Measurements from ENCODE around the gene FKBP7. TPM values are rescaled to one million over a fixed set of nuclear protein-coding genes. Genes with fewer than 3 reads are reported as not detected.
"Not testable (repeated sequence)": the region's sequence is repeated elsewhere in the genome, so short reads cannot be mapped to it uniquely, and the experiment has no call there.

FKBP7 gene
- total RNA-seq, result 10 to 100 TPM; 20.1 to 21.8 TPM

- Histone ChIP-seq H3K4me3 (peak within 1 kb of the TSS; percentile 83), H3K9me3 (no peaks in the 10 kb centered on the region), H3K36me3 (no peaks in the 10 kb centered on the region), H3K27ac (peak within 1 kb of the TSS; percentile 93 to 98), H3K27me3 (replicated peaks; ENCODE audit: insufficient read depth) (no peaks in the 10 kb centered on the region), H3K4me1 (ENCODE audit: control insufficient read depth in 1 of 2, low read depth in 2 of 2) (peaks cover 40 to 52% of the 10 kb centered on the region in 2 donors)
- peak; percentile 38 for TF ChIP-seq CTCF (IDR thresholded peaks at IDR 0.05)
- DNase-seq (ENCODE audit: low spot score) (peak; percentile 41), ATAC-seq (ENCODE audit: insufficient number of reproducible peaks, low FRiP score, low read depth) (peak; percentile 60)
These were observed at the start of gene FKBP7 for GRCh38 chr2:178478439-178479274. Gene FKBP7 (minus strand): TSS chr2:178478600. CDS start chr2:178478499, 101 bp downstream.

GRCh38 chr2:178527592-178527991, 49.2 kb upstream of the FKBP7 start:
- ATAC-seq (ENCODE audit: insufficient number of reproducible peaks, low FRiP score, low read depth), result no peak
- Histone ChIP-seq H3K27me3 (replicated peaks; ENCODE audit: insufficient read depth) (no peaks in the 10 kb centered on the region), H3K9me3 (no peaks in the 10 kb centered on the region), H3K27ac (no peak overlapping the region), H3K4me3 (no peak overlapping the region), H3K4me1 (ENCODE audit: control insufficient read depth in 1 of 2, low read depth in 2 of 2) (peaks cover 0 to 7% of the 10 kb centered on the region in 2 donors), H3K36me3 (peaks cover 7% of the 10 kb centered on the region)
- no peak for DNase-seq (ENCODE audit: low spot score)
- TF ChIP-seq CTCF (IDR thresholded peaks at IDR 0.05), result no peak

- Histone ChIP-seq H3K36me3 (peaks cover under 1% of the 10 kb centered on the region), H3K27me3 (replicated peaks; ENCODE audit: insufficient read depth) (no peaks in the 10 kb centered on the region), H3K9me3 (no peaks in the 10 kb centered on the region), H3K4me1 (ENCODE audit: control insufficient read depth in 1 of 2, low read depth in 2 of 2) (peaks cover 0 to 7% of the 10 kb centered on the region in 2 donors), H3K27ac (no peak overlapping the region), H3K4me3 (no peak overlapping the region)
- DNase-seq (ENCODE audit: low spot score) (no peak), ATAC-seq (ENCODE audit: insufficient number of reproducible peaks, low FRiP score, low read depth) (no peak)
- no peak for TF ChIP-seq CTCF (IDR thresholded peaks at IDR 0.05)
These were observed 47.9 kb upstream of the FKBP7 start for GRCh38 chr2:178526256-178526655.

- not testable (repeated sequence) for H3K27me3 ChIP-seq (replicated peaks; ENCODE audit: insufficient read depth); H3K9me3 ChIP-seq; DNase-seq (ENCODE audit: low spot score); ATAC-seq (ENCODE audit: insufficient number of reproducible peaks, low FRiP score, low read depth); H3K4me3 ChIP-seq; H3K4me1 ChIP-seq (ENCODE audit: control insufficient read depth in 1 of 2, low read depth in 2 of 2); H3K36me3 ChIP-seq; H3K27ac ChIP-seq
These were observed 47.1 kb upstream of the FKBP7 start for GRCh38 chr2:178525460-178525859.

GRCh38 chr2:178525010-178525409, 46.6 kb upstream of the FKBP7 start:
- H3K36me3 ChIP-seq; H3K9me3 ChIP-seq; DNase-seq (ENCODE audit: low spot score); H3K27ac ChIP-seq; H3K27me3 ChIP-seq (replicated peaks; ENCODE audit: insufficient read depth); ATAC-seq (ENCODE audit: insufficient number of reproducible peaks, low FRiP score, low read depth); H3K4me1 ChIP-seq (ENCODE audit: control insufficient read depth in 1 of 2, low read depth in 2 of 2); H3K4me3 ChIP-seq: not testable (repeated sequence)

- Histone ChIP-seq H3K27me3 (replicated peaks; ENCODE audit: insufficient read depth) (no peaks in the 10 kb centered on the region), H3K36me3 (no peaks in the 10 kb centered on the region), H3K4me3 (peak overlapping the region; percentile 78), H3K4me1 (ENCODE audit: control insufficient read depth in 1 of 2, low read depth in 2 of 2) (peaks cover 0 to 7% of the 10 kb centered on the region in 2 donors), H3K9me3 (no peaks in the 10 kb centered on the region), H3K27ac (peak overlapping the region; percentile 10 to 63)
- TF ChIP-seq CTCF (IDR thresholded peaks at IDR 0.05), result no peak
- DNase-seq (ENCODE audit: low spot score), result no peak
- ATAC-seq (ENCODE audit: insufficient number of reproducible peaks, low FRiP score, low read depth), result no peak
These were observed 45.3 kb upstream of the FKBP7 start for GRCh38 chr2:178523596-178524134.
